DND-41 (cell line): Measurements from ENCODE around the gene PIGS.

Source experiments
- ATAC-seq: fragments of 200-7000 bp; cut with Tn5 transposase; 3 replicates; pipeline ENCODE4 v1.9.1; 2021; ENCODE audit warnings: low read depth; ENCODE audit not compliant: insufficient read depth
- DNase-seq: peaks from one replicate; pipeline ENCODE4 v3.0.0-alpha.2; 2020
- H2AFZ ChIP-seq: 2 replicates; pipeline ENCODE4 v1.6.0; 2012; ENCODE audit warnings: low read depth, low read length
- H3K27ac ChIP-seq: 2 replicates; pipeline ENCODE4 v1.5.1; 2012; ENCODE audit warnings: low read length, inconsistent platforms
- H3K27me3 ChIP-seq: fragments of 200-600 bp; sonication (generic); 2 replicates; pipeline ENCODE4 v1.6.0; 2012; ENCODE audit warnings: low read length, mild to moderate bottlenecking, inconsistent platforms; ENCODE audit not compliant: insufficient read depth, poor library complexity
- H3K36me3 ChIP-seq: 2 replicates; pipeline ENCODE4 v1.5.1; 2012; ENCODE audit warnings: low read length, inconsistent platforms; ENCODE audit not compliant: insufficient read depth
- H3K4me1 ChIP-seq: 2 replicates; pipeline ENCODE4 v1.5.1; 2012; ENCODE audit warnings: mild to moderate bottlenecking, low read length; ENCODE audit not compliant: insufficient read depth
- H3K4me2 ChIP-seq: 2 replicates; pipeline ENCODE4 v1.6.0; 2012; ENCODE audit warnings: mild to moderate bottlenecking, moderate library complexity, low read length, inconsistent platforms; ENCODE audit not compliant: insufficient read depth
- H3K4me3 ChIP-seq, 2 experiments: fragments of 200-600 bp in 1 of 2; shearing (Covaris generic) in 1 of 2; 2 replicates each; pipeline ENCODE4 v1.5.1; 2012 to 2016; ENCODE audit warnings: inconsistent platforms in 2 of 2, low read length in 2 of 2, mild to moderate bottlenecking in 2 of 2, low read depth in 1 of 2, moderate library complexity in 1 of 2
- H3K79me2 ChIP-seq: 2 replicates; pipeline ENCODE4 v1.6.0; 2012; ENCODE audit warnings: low read length, inconsistent platforms; ENCODE audit not compliant: insufficient read depth
- H3K9ac ChIP-seq: 2 replicates; pipeline ENCODE4 v1.6.0; 2012; ENCODE audit warnings: low read depth, mild to moderate bottlenecking, inconsistent platforms, low read length, moderate library complexity
- H3K9me3 ChIP-seq: 2 replicates; pipeline ENCODE4 v1.5.1; 2012; ENCODE audit warnings: low read length, moderate library complexity, mild to moderate bottlenecking, inconsistent platforms; ENCODE audit not compliant: insufficient read depth, severe bottlenecking
- H4K20me1 ChIP-seq: 2 replicates; pipeline ENCODE4 v1.6.0; 2012; ENCODE audit warnings: low read length; ENCODE audit not compliant: insufficient read depth
- EZH2 ChIP-seq: IDR thresholded peaks from 3 replicates; pipeline ENCODE4 v1.6.1; 2012; ENCODE audit warnings: borderline replicate concordance, low read depth, mild to moderate bottlenecking, moderate library complexity, low read length, inconsistent platforms; ENCODE audit not compliant: severe bottlenecking
- TF ChIP-seq, protein P1 (sequence below): IDR thresholded peaks from 2 replicates; pipeline ENCODE4 v1.5.1; 2012; ENCODE audit warnings: borderline replicate concordance, low read length, moderate library complexity, mild to moderate bottlenecking; ENCODE audit not compliant: poor library complexity, severe bottlenecking; ENCODE audit errors: extremely low read depth

Gene PIGS

DNA sequence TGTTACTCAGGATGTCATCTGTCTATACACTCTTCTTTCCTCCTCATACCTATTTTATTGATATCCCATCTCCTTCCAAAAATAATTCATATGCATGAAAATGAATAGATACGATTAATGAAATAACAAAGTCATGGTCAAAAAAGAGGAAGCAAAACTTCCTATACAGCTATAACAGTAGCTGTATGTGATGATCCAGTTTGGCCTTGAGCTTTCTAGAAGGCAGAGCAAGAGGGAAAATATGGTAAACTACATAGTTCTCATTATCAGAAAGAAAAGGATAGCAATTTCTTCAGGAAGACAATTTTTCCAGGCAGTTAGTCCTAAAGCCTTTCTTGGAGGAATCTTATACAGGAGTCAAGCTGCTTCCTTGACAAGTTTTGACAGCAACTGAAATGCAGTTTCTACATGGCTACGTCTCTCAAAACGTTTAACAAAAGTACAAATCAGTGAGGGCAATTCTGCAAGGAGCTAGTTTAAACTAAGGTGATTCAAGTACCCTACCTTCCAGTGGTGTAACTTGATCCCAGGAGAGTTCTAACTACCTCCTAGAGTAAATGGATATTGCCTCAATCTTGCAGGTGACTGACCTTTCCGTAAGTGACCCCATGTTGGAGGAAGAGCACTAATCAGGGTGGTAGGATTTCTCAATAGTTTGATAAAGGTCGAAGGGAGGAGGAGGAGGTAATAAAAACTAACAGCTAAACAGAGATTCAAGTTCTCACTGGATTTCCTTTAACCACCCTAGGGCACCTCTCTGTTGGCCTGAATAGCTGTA lies 26.5 kb upstream of the PIGS start:
- no peaks in the 10 kb centered on the region; the same call in 1 of the 2 replicates for H4K20me1 ChIP-seq
- H3K79me2 ChIP-seq: peaks cover 47% of the 10 kb centered on the region
- peak overlapping the region; percentile 84 to 96 for H3K4me3 ChIP-seq
- H3K4me2 ChIP-seq: peak overlapping the region; percentile 78
- TF ChIP-seq, protein P1, sequence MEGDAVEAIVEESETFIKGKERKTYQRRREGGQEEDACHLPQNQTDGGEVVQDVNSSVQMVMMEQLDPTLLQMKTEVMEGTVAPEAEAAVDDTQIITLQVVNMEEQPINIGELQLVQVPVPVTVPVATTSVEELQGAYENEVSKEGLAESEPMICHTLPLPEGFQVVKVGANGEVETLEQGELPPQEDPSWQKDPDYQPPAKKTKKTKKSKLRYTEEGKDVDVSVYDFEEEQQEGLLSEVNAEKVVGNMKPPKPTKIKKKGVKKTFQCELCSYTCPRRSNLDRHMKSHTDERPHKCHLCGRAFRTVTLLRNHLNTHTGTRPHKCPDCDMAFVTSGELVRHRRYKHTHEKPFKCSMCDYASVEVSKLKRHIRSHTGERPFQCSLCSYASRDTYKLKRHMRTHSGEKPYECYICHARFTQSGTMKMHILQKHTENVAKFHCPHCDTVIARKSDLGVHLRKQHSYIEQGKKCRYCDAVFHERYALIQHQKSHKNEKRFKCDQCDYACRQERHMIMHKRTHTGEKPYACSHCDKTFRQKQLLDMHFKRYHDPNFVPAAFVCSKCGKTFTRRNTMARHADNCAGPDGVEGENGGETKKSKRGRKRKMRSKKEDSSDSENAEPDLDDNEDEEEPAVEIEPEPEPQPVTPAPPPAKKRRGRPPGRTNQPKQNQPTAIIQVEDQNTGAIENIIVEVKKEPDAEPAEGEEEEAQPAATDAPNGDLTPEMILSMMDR: no peak
- no peak for TF ChIP-seq EZH2
- H3K9ac ChIP-seq: peak overlapping the region; percentile 93
- H3K9me3 ChIP-seq: no peaks in the 10 kb centered on the region
- DNase-seq (no peak), ATAC-seq (no peak)
- peaks cover 37% of the 10 kb centered on the region for H3K4me1 ChIP-seq
- peaks cover 34% of the 10 kb centered on the region for H3K36me3 ChIP-seq
- peak overlapping the region; percentile 97 for H2AFZ ChIP-seq
- H3K27me3 ChIP-seq: no peaks in the 10 kb centered on the region
- peak overlapping the region; percentile 93 for H3K27ac ChIP-seq

DNA sequence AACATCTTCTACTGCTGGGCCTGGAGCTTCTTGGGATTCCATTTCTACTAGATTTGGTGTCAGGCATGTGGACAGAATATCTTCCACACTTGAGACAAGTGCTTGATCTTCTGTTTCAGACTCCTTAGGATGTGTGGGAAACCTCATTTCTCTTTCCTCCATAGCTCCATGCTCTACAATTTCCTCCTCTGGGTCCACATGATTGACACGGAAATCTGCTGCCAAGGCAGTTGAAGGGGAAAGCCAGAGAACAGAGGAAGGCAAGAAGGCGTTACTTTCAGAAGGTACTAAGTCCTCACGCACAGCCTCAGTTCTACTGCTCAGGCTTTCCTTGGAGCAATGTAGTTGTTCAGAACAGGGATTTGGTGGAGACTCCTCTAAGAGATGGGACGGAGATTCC lies 20.9 kb upstream of the PIGS start:
- no peak overlapping the region for H3K4me3 ChIP-seq
- peaks cover 51% of the 10 kb centered on the region for H3K79me2 ChIP-seq
- H3K36me3 ChIP-seq: peaks cover 70% of the 10 kb centered on the region
- TF ChIP-seq EZH2: no peak
- TF ChIP-seq, protein P1: no peak
- no peak for DNase-seq
- H3K9me3 ChIP-seq: no peaks in the 10 kb centered on the region
- H3K4me2 ChIP-seq: no peak overlapping the region
- peaks cover 11% of the 10 kb centered on the region for H3K4me1 ChIP-seq
- no peak overlapping the region for H3K27ac ChIP-seq
- H2AFZ ChIP-seq: no peak overlapping the region
- H3K27me3 ChIP-seq: no peaks in the 10 kb centered on the region
- no peaks in the 10 kb centered on the region; the same call in 1 of the 2 replicates for H4K20me1 ChIP-seq
- no peak overlapping the region for H3K9ac ChIP-seq
- ATAC-seq: no peak

DNA sequence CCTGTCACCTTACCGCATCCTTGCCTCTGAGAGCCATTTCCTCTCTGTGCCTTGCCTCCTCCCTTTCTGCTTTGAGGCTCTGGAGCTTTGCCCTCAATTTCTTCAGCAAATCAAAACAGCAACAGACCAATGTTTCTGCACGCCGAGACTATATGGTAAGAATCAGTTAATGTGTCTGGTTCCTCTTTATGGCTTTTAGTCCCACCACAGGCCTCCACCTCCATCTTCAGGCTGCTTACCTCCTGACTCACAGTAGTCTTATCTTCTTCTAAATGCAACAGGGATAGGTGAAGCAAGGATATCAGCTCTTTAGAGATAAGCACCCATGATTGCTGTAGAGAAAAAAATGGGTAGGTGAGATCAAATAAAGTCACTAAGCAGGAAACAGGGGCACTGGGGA lies 14.5 kb upstream of the PIGS start:
- ATAC-seq (no peak), DNase-seq (no peak)
- H3K4me3 ChIP-seq: no peak overlapping the region
- no peak overlapping the region for H3K9ac ChIP-seq
- H3K4me2 ChIP-seq: no peak overlapping the region
- H3K36me3 ChIP-seq: peaks cover 86% of the 10 kb centered on the region
- TF ChIP-seq, protein P1: no peak
- TF ChIP-seq EZH2: no peak
- H3K9me3 ChIP-seq: no peaks in the 10 kb centered on the region
- peaks cover 5% of the 10 kb centered on the region for H3K79me2 ChIP-seq
- H3K4me1 ChIP-seq: no peaks in the 10 kb centered on the region
- peaks cover 4% of the 10 kb centered on the region; the same call in 1 of the 2 replicates for H4K20me1 ChIP-seq
- H3K27me3 ChIP-seq: no peaks in the 10 kb centered on the region
- H3K27ac ChIP-seq: no peak overlapping the region
- H2AFZ ChIP-seq: no peak overlapping the region
